Astrocyte of the cerebellum (primary cell): ENCODE measurements around the gene MYH9.

Source experiments
- DNase-seq: peaks from one replicate; pipeline ENCODE4 v3.0.0-alpha.2; 2011; ENCODE audit warnings: low read depth
- H3K4me3 ChIP-seq: 2 replicates; pipeline ENCODE4 v1.5.1; 2011; ENCODE audit warnings: mild to moderate bottlenecking, low read depth, low read length, moderate library complexity
- in situ Hi-C: cut with HindIII; loops from 2 replicates; pipeline ENCODE4 v1.10.0; 2017; ENCODE audit warnings: low sequenced_read_pairs
- TF ChIP-seq, protein P1 (sequence below): IDR thresholded peaks from 2 replicates; pipeline ENCODE4 v1.5.1; 2012; ENCODE audit warnings: low read length, low read depth, moderate library complexity, mild to moderate bottlenecking; ENCODE audit errors: missing control alignments

The MYH9 gene

DNA sequence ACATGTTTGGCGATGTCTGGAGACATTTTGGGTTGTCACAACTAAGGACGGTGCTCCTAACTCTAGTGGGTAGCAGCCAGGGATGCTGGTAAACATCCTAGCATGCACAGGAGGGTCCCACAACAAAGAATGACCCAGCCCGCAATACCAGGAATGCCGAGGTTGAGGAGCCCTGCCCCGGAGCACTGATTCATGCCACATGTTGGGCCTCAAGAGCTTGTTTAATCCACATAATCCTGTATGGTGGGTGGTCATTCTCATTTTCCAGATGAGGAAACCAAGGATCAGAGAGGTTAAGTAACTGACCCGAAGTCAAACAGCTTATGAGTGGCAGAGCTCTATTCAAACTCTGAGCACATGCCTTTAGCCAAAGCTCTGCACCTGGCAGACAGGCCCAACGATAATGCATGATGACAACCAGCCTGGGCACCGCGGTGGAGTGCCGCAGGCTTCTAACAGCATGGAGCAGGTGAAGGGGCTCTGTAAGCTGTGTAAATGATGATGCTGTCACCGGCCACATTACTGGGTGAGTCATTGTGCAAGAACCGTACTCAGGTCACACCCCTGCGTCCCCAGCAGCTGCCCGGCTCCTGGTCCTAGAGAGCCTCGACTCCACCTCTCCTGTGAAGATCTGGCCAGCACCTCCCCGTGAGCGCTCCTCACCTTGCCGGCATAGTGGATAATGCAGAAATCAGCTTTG lies 76.2 kb downstream of the MYH9 start:
- TF ChIP-seq, protein P1, sequence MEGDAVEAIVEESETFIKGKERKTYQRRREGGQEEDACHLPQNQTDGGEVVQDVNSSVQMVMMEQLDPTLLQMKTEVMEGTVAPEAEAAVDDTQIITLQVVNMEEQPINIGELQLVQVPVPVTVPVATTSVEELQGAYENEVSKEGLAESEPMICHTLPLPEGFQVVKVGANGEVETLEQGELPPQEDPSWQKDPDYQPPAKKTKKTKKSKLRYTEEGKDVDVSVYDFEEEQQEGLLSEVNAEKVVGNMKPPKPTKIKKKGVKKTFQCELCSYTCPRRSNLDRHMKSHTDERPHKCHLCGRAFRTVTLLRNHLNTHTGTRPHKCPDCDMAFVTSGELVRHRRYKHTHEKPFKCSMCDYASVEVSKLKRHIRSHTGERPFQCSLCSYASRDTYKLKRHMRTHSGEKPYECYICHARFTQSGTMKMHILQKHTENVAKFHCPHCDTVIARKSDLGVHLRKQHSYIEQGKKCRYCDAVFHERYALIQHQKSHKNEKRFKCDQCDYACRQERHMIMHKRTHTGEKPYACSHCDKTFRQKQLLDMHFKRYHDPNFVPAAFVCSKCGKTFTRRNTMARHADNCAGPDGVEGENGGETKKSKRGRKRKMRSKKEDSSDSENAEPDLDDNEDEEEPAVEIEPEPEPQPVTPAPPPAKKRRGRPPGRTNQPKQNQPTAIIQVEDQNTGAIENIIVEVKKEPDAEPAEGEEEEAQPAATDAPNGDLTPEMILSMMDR: no peak
- no peak overlapping the region for H3K4me3 ChIP-seq
- in situ Hi-C loops: no loop called here
- no peak for DNase-seq

DNA sequence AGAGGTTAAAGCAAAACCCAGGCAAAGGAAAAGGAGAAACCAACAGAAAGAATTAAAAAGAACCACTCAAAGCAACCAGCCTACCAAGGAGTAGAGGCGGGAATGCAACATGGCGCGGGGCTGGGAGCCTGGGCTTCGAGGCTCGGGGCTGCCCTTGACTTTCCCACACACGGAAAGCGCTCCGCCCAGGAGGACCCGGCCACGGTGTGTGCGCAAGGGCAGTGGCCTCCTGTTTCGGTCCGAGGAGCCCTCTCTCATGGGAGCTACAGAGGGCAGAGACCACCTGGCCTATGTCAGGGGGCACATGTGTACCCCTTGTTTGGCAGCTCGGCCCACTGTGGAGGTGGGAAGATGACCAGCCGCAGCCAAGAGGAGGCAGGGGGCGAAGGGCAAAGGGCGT lies 78.9 kb downstream of the MYH9 start:
- H3K4me3 ChIP-seq: no peak overlapping the region
- DNase-seq: no peak
- in situ Hi-C loops: no loop called here
- TF ChIP-seq, protein P1: no peak

DNA sequence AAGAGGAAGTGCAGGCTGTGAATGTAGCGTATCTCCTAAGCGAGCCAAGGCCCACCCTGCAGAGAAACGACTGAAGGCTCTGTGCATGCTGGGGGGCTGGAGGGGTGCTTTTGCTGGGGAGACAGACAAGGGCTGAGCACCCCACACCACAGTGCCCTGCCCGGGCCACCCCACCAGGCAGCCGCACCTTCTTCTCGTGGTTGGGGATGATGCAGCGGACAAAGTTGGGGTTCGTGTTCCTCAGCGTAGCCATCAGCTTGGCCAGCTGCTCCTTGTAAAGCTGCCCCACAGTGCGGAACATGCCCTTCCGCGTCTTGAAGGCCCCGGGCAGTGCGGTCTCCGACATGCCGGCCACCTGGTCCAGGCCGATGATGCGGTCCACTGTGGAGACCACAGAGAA lies 81.5 kb downstream of the MYH9 start:
- no peak overlapping the region for H3K4me3 ChIP-seq
- no peak for DNase-seq
- TF ChIP-seq, protein P1: no peak
- in situ Hi-C loops: no loop called here

DNA sequence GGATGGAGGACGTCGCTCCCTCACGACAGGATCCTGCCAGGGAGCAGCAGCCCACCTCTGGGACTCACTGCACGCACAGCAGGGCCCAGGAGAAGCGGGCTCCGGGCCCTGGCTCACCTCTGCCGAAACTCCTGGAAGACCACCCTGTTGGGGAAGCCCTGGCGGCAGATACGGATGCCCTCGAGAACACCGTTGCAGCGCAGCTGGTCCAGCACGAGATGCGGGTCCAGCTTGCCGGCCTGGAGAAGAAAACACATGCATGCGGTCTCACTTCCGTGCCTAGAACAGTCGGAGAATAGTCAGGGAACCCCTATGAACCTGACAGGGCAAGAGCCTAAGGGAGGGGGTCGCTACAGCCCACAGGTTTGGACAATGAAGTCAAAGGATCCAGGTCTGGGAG lies 82.0 kb downstream of the MYH9 start:
- no peak overlapping the region for H3K4me3 ChIP-seq
- DNase-seq: no peak
- in situ Hi-C loops: no loop called here
- TF ChIP-seq, protein P1: no peak

DNA sequence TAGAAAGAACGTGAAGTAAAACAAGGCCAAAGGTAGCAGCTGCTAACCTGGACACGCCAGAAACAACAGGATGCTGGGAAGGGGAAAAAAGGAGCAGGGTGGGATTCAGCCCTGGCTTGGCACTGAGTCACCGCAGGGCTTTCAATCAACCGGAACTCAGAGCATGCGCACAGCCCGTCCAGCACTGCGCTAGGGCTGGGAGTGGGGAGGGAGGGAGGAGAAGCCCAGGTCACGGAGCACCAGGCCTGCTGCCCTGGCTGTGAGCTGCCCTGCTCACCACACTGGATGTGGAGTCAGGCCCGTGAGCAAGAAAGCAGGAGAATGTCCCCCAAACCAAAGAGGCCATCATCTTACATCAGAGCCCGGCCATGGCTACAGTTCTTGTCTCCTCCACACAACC lies 83.3 kb downstream of the MYH9 start:
- TF ChIP-seq, protein P1: no peak
- DNase-seq: no peak
- in situ Hi-C loops: no loop called here
- no peak overlapping the region for H3K4me3 ChIP-seq

DNA sequence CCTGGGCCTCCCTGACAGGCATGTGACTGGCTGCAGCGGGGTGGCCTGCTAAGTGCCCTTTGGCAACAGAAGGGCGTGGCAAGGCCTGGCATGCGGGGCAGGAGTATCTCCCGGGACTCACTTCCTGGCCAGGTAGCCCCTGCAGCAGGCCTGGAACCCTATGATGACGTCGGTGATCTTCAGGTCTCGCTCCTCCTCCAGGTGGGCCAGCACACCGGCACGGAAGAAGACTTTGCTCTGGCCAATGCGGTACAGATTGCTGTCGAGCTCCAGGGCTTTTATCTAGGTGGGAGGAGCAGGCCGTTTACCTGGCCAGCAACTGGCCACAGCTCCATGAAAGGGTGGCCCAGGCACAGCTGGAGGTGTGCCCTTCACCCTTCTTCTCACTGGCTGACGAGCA lies 83.9 kb downstream of the MYH9 start:
- no peak for DNase-seq
- no peak overlapping the region for H3K4me3 ChIP-seq
- TF ChIP-seq, protein P1: no peak
- in situ Hi-C loops: no loop called here
